HG02885 (cell line): Measurements from ENCODE around the gene TBXA2R.

Experiments
- ATAC-seq: cut with Tn5 transposase; IDR thresholded peaks from one replicate; pipeline ENCODE4 v1.9.1; 2021; ENCODE audit warnings: mild to moderate bottlenecking; ENCODE audit not compliant: unreplicated experiment, poor library complexity

Gene TBXA2R

GRCh38 chr19:3620817-3621547 is 14.3 kb upstream of the TBXA2R start:
- no peak for ATAC-seq

- no peak for ATAC-seq
Observed at GRCh38 chr19:3620145-3620816, 13.6 kb upstream of the TBXA2R start.

GRCh38 chr19:3619631-3620012 is 12.9 kb upstream of the TBXA2R start:
- ATAC-seq, result no peak

- no peak for ATAC-seq
Observed at GRCh38 chr19:3618811-3619630, 12.3 kb upstream of the TBXA2R start.

GRCh38 chr19:3618144-3618810 is 11.6 kb upstream of the TBXA2R start:
- ATAC-seq, result no peak

GRCh38 chr19:3617463-3617862 is 10.8 kb upstream of the TBXA2R start:
- ATAC-seq, result no peak

- ATAC-seq, result no peak
Observed at GRCh38 chr19:3615524-3616135, 9.0 kb upstream of the TBXA2R start.

GRCh38 chr19:3614858-3615505 is 8.3 kb upstream of the TBXA2R start:
- no peak for ATAC-seq

- ATAC-seq, result no peak
Observed at GRCh38 chr19:3613818-3614661, 7.4 kb upstream of the TBXA2R start.

- ATAC-seq, result no peak
Observed at GRCh38 chr19:3612901-3613741, 6.4 kb upstream of the TBXA2R start.

- ATAC-seq, result no peak
Observed at GRCh38 chr19:3612330-3612729, 5.7 kb upstream of the TBXA2R start.

- ATAC-seq, result no peak
Observed at GRCh38 chr19:3611841-3612240, 5.2 kb upstream of the TBXA2R start.

- no peak for ATAC-seq
Observed at GRCh38 chr19:3610745-3611717, 4.4 kb upstream of the TBXA2R start.

GRCh38 chr19:3609779-3610719 is 3.4 kb upstream of the TBXA2R start:
- no peak for ATAC-seq

GRCh38 chr19:3608750-3609322 is 2.2 kb upstream of the TBXA2R start:
- no peak for ATAC-seq
